ENCODE results near the gene CATSPERD.

GRCh38 chr19:5787409-5788182 lies 67.2 kb downstream of the CATSPERD start:
- TF ChIP-seq GATA3 (IDR thresholded peaks at IDR 0.05; ENCODE audit: low read depth, low read length): no peak
- no peak for TF ChIP-seq GATA2 (IDR thresholded peaks at IDR 0.05; ENCODE audit: low read depth, low read length)
